HL-60 (cell line): ENCODE measurements around the gene MYO6.

Experiments
- CTCF ChIP-seq: IDR thresholded peaks from one replicate; pipeline ENCODE4 v1.5.1; 2011; ENCODE audit warnings: low read length, control low read depth, inconsistent platforms; ENCODE audit not compliant: insufficient read depth
- GABPA ChIP-seq: IDR thresholded peaks from 2 replicates; pipeline ENCODE4 v1.6.1; 2012; ENCODE audit warnings: low read depth
- REST ChIP-seq: IDR thresholded peaks from 2 replicates; pipeline ENCODE4 v1.6.1; 2012; ENCODE audit warnings: low read depth; ENCODE audit not compliant: insufficient replicate concordance

- no peak for TF ChIP-seq CTCF
- TF ChIP-seq GABPA, result no peak
- no peak for TF ChIP-seq REST
Observed at GRCh38 chr6:75748003-75748742, 866 bp upstream of the MYO6 start.
